Glomerular endothelial cell (primary cell): Measurements from ENCODE around the gene TMEM123. TPM values are rescaled to one million over a fixed set of nuclear protein-coding genes. Genes with fewer than 3 reads are reported as not detected.

ENCODE experiments used
- DNase-seq: peaks from one replicate; pipeline ENCODE4 v3.0.0-alpha.2; 2011; ENCODE audit warnings: low read depth, low spot score; ENCODE audit errors: extremely low read depth
- total RNA-seq: library from RNA; depleted of rRNA; stranded (reverse); fragments of >200 nt; gene quantifications from 2 replicates; pipeline ENCODE4 v1.2.3, GENCODE V29; 2015

Gene TMEM123
- total RNA-seq, 1 donor from 2014 or later: 149 TPM

- DNase-seq: no peak
Observed at GRCh38 chr11:102472127-102472526, 19.6 kb upstream of the TMEM123 start.

DNA sequence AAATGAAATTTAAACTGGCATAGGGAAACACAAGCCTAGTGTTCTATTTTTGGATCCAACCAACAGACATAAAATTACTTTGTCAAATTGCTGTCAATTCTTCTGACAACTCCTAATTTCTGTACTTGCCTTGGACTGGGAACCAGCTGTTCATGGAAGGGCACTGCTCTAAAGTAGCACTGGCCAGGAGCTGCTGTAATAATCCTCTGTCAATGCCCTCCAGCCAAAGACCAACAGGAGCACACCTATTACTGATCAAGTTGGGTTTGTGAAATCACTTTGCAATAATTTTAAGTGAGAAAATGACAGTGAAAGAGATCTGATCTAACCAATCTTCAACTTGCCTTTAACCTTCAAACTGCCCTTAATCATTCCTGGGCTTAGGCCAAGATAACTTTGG lies 18.9 kb upstream of the TMEM123 start:
- DNase-seq: no peak

DNA sequence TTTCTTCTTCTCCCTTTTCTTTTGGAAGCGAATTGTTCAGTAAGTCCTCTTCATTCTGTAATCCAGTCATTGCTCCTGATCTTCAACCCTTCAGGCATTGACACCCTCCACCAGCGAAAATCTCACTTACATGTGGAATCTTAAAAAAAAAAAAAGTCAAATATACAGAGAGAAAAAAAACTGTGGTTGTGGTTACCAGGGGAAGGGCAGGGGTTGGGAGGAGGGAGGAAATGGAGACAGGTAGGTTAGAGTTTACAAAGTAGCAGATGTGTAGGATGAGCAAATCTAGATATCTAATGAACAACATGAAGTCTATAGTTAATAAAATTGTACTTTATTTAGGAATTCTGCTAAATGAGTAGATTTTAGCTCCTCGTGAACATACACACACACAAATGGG lies 17.7 kb upstream of the TMEM123 start:
- no peak for DNase-seq

- DNase-seq: no peak
Observed at GRCh38 chr11:102469196-102469821, 16.7 kb upstream of the TMEM123 start.

DNA sequence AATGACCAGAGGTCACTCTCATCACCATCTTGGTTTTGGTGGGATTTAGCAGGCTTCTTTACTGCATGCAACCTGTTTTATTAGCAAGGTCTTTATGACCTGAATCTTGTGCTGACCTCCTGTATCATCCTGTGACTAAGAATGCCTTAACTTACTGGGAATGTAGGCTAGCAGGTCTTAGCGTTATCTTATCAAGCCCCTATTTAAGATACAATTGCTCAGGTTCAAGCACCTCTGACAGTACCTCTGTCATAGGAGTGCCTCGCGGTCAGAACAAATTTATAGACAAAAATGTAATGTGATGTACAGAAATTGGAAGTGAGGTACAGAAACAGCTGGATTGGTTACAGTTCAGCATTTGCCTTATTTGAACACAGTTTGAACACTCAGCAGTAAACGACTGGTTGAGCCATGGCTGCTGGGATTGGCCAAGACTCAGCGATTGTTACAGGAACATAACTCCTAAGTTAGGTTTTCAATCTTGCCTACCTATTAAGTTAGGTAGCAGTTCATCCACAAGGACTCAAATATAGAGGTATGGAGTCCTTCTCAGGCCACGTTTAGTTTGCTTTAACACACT lies 16.1 kb upstream of the TMEM123 start:
- DNase-seq: no peak

DNA sequence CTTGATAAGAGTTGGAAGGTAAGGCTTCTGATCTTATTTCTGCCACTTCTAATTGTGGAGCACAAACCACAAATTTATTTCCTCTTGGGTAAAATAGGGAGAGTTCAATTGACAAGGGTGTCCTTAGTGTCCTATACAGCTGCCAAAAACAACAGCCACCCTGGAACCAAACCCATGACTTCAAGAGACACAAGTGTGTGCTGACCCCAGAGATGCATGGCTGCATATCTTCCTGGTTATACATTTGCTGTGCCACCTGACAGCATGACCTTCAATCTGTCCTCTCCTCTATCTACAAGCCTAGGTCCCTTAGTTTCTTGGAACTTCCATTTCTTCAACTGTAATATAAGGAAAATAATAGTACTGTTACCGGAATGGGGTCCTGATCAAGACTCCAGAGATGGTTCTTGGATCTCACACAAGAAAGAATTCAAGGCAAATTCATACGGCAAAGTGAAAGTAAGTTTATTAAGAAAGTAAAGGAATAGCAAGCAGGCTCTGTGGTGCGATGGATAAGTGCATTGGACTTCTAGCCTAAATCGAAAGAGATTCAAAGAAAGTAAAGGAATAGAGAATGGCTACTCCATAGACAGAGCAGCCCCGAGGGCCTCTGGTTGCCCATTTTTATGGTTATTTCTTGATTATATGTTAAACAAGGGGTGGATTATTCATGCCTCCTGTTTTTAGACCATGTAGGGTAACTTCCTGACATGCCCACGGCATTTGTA lies 15.5 kb upstream of the TMEM123 start:
- no peak for DNase-seq

DNA sequence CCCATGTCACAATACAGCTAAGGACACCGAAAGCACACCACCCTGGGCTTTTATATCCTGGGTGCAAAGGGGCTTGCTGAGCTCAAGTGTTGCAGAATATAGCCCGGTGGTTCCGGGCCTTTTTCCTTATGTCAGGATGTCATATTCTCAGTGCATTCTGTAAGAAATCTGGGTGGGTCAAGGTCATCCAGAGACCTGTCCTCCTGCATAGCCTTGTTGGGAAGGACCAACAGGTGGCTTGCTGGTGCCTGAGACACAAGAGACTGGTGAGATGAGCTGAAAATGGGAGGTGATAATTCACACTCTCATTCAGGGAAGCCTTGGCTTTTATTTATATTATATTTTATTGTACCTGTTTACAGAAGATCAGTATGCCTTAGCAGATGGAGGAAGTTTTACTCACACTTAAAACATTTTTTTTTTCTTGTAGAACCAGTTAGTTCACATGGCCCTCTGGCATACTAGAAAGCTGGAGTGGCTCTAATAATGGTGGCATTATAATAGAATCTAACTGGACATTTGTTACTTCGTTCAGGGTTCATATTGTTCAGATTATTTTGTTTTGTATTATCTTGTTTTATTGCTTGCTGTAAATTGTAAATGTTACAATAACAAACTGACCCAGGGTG lies 14.6 kb upstream of the TMEM123 start:
- no peak for DNase-seq

DNA sequence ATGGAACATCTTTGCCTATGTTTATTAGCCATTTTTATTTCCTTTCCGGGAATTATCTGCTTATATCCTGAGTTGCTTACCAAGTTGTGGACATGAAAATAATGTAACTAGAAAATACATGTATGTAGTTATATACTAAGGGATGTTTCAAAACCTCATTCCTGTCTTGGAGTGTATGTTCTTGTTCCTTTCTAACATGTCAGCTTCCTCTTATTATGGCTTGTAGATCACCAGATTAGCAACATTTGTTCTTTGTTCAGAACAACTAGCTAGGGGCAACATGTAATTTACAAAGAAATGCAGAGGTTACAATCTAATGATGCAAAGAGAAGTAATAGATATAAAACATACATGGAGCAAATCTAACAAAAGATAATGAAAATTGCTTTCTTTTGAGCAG lies 13.1 kb upstream of the TMEM123 start:
- DNase-seq: no peak

DNA sequence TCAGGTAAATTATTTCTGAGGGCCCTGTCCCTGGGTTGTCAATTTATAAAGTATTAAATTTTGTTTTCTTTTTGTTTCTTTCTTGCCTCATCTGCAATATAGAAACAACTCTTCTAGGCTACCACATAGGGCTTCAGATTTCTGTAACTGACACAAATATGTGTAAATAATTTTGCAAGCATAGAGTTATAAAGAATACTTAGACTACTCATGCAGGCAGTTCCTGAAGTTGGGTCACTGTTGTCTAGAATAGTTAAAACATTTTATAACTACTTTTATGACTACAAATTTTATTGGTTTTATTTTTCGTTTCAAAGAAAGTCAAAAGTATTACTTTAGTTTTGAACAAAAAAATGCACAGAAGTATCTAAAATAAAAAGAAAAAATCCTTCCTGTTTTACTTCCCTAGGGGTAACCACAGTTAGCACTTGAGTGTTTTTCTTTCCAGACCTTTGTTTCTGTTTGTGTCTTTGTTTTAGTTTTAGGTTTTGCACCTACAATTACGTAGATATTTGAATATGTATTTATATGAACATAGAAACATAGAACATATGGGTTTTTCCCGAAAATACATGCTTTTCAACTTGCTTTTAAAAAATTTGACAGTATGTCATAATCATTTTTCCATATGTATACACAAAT lies 12.4 kb upstream of the TMEM123 start:
- DNase-seq: no peak

DNA sequence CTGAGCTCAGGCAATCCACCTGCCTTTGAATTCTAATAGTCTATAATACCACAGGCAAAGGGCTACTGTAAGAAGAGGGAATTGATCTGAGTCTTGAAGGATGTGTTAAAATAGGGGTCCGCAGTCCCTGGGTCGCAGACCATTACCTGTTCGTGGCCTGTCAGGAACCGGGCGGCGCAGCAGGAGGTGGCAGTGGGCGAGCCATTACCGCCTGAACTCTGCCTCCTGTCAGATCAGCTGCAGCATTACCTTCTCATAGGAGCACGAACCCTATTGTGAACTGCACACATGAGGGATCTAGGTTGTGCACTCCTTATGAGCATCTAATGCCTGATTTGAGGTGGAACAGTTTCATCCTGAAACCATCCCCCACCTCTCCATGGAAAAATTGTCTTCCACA lies 11.5 kb upstream of the TMEM123 start:
- DNase-seq: no peak

GRCh38 chr11:102462610-102463009 lies 10.0 kb upstream of the TMEM123 start:
- no peak for DNase-seq

GRCh38 chr11:102459393-102459792 lies 6.8 kb upstream of the TMEM123 start:
- DNase-seq: no peak

GRCh38 chr11:102458548-102458947 lies 6.0 kb upstream of the TMEM123 start:
- DNase-seq: no peak

DNA sequence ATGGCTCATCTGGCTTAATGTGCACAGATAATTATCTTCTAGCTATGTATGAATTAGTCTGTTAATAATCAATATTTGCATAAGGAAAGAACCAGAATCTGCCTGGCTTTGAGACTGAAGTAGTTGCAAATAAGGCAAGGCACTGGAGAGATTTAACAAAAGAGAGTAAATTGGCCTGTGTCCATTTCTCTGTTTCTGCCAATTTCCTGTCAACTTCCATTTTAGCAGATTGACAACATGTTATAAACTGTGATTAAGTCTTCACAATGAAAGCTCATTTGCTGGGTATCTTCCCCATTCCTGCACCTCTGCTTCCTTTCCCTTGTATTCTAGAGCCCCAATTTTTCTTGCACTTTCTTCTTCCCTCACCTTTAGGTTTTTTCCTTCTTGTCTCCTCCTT lies 5.3 kb upstream of the TMEM123 start:
- no peak for DNase-seq

- no peak for DNase-seq
Observed at GRCh38 chr11:102457056-102457677, 4.6 kb upstream of the TMEM123 start.

DNA sequence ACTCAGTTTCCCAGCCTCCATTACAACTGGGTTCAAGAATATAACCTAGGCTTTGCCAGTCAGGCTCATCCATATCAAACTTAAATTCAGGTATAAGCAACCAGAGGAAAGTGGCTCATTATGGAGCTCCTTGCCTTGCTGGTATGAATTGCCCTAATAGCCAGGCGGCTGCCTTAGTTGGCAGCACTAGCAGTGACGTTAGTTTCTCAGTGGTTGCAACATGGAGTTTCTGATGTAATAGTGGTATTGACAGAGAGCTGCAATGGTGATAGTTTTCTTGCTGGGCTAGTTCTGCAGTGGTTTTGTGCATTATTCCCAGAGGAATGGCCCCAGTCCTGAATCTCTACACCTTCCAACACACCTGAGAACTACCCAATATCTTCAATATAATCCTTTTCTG lies 3.8 kb upstream of the TMEM123 start:
- no peak for DNase-seq

GRCh38 chr11:102453921-102454320 lies 1.4 kb upstream of the TMEM123 start:
- no peak for DNase-seq

GRCh38 chr11:102453302-102453695 lies 734 bp upstream of the TMEM123 start:
- DNase-seq: no peak

GRCh38 chr11:102451681-102452460 lies 694 bp downstream of the TMEM123 start:
- DNase-seq: no peak

DNA sequence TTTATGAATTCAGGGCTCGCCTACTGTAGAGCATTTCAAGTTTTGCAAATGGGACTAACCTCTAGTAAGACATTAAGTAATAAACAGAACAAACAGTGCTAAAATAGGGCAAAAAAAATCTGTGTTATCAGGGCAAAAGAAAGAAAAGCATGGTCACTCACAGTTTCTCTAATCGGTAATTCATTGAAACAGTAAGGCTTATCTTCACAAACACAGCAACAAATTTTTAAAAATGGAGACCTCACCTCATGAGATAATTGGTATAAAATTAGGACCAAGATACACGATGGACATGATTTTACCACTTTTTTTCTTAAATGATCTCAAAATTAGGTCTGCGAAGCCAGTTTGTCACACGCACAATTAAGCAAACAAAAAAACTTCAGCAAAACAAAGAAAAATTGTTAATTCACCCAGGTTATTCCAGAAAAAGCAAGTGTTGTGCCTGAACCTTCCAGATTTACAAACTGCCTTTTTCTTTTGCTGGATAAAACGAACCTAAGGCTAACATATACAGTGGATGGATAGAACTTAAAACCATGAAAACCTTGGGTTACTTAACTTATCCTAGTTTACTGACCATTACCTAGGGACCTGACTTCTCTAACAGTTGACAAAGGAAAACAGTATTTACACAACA lies 1.4 kb downstream of the TMEM123 start:
- DNase-seq: no peak
